ENCODE results near the gene KIRREL3. TPM values are rescaled to one million over a fixed set of nuclear protein-coding genes. Genes with fewer than 3 reads are reported as not detected.

Gene KIRREL3
- total and polyA plus RNA-seq, 2 donors (not counting 3 experiments of a cell fraction or from before 2014, with no cell fraction given) = not detected

DNA sequence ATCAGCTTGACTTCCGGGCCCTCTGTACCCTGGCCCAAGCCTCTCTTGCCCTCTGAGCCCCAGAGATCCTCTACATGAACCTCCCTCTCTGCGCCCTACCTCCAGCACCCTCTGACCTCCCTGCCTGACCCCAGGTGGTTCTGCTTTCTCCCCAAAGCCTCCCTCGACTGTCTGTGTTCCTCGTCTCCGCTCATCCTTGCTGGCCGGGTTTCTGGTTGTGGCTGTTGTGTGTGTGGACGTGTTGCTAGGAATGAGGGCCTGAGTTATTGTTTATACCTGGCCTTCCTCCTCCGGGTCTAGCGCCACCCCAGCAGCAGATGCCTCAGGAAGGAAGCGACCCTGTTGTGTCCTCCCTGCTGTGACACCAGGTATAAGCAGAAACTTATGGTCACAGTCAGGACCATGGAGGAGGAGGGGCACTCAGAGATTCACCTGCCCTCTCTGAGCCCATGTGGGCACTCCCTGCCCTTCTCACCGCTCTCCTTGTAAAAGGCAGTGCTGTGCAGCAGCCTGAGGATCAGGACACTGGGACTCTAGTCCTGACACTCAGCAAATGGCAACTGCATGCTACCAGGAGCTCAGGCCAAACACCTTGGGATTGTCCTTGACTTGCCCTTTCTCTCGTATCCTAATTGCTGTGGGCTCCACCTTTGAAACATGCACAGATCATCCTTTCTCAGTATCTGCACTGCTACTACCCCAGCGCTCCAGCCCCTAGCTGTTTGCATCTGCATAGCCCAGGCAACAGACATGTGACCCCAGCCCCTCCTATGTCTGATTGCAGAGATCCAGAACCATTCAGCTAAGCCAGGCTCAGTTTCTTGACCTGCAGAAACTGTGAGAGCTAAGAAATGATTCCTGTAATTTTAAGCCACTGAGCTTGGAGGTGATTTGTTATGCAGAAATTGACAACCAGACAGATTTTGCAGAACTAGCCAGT is 505.0 kb downstream of the KIRREL3 start:
- CTCF ChIA-PET = interaction anchor here (1.6 kb wide), 1 partner anchor 15 kb away, joined by 6 read pairs; no protein-coding TSS in a partner anchor
- H2AFZ ChIP-seq (ENCODE audit: low read depth, low read length) = no peak overlapping the region
- H3K27me3 ChIP-seq (ENCODE audit: control insufficient read depth in 2 of 2, insufficient read depth in 2 of 2, low read length in 2 of 2) = no peaks in the 10 kb centered on the region
- no peaks in the 10 kb centered on the region for H3K4me1 ChIP-seq (ENCODE audit: control insufficient read depth, extremely low read depth, insufficient read depth, low read length)
- no peak overlapping the region for H3K27ac ChIP-seq (ENCODE audit: insufficient read depth, low read depth, low read length)
- H3K79me2 ChIP-seq (ENCODE audit: control insufficient read depth, insufficient read depth, low read length) = no peaks in the 10 kb centered on the region
- H3K9ac ChIP-seq (replicated peaks; ENCODE audit: extremely low read depth, insufficient read depth, low read length) = no peak overlapping the region
- POLR2A ChIA-PET = no interaction called here
- TF ChIP-seq, protein P1, sequence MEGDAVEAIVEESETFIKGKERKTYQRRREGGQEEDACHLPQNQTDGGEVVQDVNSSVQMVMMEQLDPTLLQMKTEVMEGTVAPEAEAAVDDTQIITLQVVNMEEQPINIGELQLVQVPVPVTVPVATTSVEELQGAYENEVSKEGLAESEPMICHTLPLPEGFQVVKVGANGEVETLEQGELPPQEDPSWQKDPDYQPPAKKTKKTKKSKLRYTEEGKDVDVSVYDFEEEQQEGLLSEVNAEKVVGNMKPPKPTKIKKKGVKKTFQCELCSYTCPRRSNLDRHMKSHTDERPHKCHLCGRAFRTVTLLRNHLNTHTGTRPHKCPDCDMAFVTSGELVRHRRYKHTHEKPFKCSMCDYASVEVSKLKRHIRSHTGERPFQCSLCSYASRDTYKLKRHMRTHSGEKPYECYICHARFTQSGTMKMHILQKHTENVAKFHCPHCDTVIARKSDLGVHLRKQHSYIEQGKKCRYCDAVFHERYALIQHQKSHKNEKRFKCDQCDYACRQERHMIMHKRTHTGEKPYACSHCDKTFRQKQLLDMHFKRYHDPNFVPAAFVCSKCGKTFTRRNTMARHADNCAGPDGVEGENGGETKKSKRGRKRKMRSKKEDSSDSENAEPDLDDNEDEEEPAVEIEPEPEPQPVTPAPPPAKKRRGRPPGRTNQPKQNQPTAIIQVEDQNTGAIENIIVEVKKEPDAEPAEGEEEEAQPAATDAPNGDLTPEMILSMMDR (IDR thresholded peaks at IDR 0.05; ENCODE audit: extremely low read depth in 1 of 2, insufficient read depth in 1 of 2, low read depth in 1 of 2, low read length in 2 of 2) = no peak
- TF ChIP-seq GATA2 (IDR thresholded peaks at IDR 0.05; ENCODE audit: insufficient read depth, insufficient read length, low read depth, low read length) (no peak), EZH2 (IDR thresholded peaks at IDR 0.05; ENCODE audit: borderline replicate concordance, low read depth, low read length, severe bottlenecking) (no peak), POLR2AphosphoS5 (IDR thresholded peaks at IDR 0.05; ENCODE audit: insufficient read depth, low read depth, low read length) (no peak), POLR2A (IDR thresholded peaks at IDR 0.05; ENCODE audit: low read depth, low read length) (no peak), JUN (IDR thresholded peaks at IDR 0.05; ENCODE audit: borderline replicate concordance, insufficient read depth, insufficient read length, low read depth) (no peak), MYC (IDR thresholded peaks at IDR 0.05; ENCODE audit: low read depth, low read length) (no peak), FOS (IDR thresholded peaks at IDR 0.05; ENCODE audit: borderline replicate concordance, insufficient read depth, low read length) (no peak)
- TF ChIP-seq, protein P2, sequence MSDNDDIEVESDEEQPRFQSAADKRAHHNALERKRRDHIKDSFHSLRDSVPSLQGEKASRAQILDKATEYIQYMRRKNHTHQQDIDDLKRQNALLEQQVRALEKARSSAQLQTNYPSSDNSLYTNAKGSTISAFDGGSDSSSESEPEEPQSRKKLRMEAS (IDR thresholded peaks at IDR 0.05; ENCODE audit: insufficient read depth, insufficient read length) = no peak
- dilution Hi-C loops (cut with MboI; ENCODE audit: extremely low pct_ligation_motif_present, low sequenced_read_pairs) (no loop called here), intact Hi-C loops (cut with micrococcal nuclease) (no loop called here)
- no peaks in the 10 kb centered on the region for H3K9me3 ChIP-seq (replicated peaks; ENCODE audit: control insufficient read depth, insufficient read depth, low read length)
- no peak overlapping the region for H3K4me3 ChIP-seq (replicated peaks in 1 of 3; ENCODE audit: insufficient read depth in 1 of 3, low read depth in 1 of 3, low read length in 3 of 3)
- no peak for DNase-seq (ENCODE audit: low read depth, low spot score)
- BruUV-seq (replicated peaks) = no TSS peak
- H3K4me2 ChIP-seq (ENCODE audit: insufficient read depth, low read length) = no peak overlapping the region
- no peak for FAIRE-seq
- no peaks in the 10 kb centered on the region for H4K20me1 ChIP-seq (replicated peaks; ENCODE audit: control insufficient read depth, extremely low read depth, insufficient read depth, low read length)
- no peaks in the 10 kb centered on the region for H3K36me3 ChIP-seq (ENCODE audit: control insufficient read depth in 2 of 2, extremely low read depth in 1 of 2, insufficient read depth in 2 of 2, low read length in 2 of 2)
- no peaks in the 10 kb centered on the region for H3K9me1 ChIP-seq (replicated peaks; ENCODE audit: control insufficient read depth, extremely low read depth, insufficient read depth, low read length)

Data from endothelial cell of umbilical vein (primary cell).